GM18526 (cell line): ENCODE results near the gene SLC25A29.

Experiments
- POLR2A ChIP-seq: IDR thresholded peaks from 3 replicates; pipeline ENCODE4 v1.6.1; 2011; ENCODE audit not compliant: insufficient read length; ENCODE audit errors: extremely low read depth

Gene SLC25A29

GRCh38 chr14:100302616-100303015 lies 3.6 kb downstream of the SLC25A29 start:
- no peak for TF ChIP-seq POLR2A

DNA sequence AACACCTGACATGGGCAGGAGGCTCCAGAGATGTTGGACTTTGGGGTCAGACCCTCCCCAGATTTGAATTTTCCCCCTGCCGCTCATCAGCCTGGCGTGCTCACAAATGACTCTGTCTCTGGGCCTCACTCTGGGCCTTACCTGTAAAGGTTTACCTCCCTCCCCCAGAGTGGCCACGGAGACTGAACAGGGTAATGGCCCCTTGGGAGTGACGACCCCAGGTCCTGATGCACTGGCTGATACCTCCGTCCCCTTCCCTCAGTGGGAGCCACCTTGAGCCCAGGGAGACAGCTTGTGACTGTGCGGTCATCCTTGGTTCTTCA lies 7.0 kb downstream of the SLC25A29 start:
- no peak for TF ChIP-seq POLR2A

DNA sequence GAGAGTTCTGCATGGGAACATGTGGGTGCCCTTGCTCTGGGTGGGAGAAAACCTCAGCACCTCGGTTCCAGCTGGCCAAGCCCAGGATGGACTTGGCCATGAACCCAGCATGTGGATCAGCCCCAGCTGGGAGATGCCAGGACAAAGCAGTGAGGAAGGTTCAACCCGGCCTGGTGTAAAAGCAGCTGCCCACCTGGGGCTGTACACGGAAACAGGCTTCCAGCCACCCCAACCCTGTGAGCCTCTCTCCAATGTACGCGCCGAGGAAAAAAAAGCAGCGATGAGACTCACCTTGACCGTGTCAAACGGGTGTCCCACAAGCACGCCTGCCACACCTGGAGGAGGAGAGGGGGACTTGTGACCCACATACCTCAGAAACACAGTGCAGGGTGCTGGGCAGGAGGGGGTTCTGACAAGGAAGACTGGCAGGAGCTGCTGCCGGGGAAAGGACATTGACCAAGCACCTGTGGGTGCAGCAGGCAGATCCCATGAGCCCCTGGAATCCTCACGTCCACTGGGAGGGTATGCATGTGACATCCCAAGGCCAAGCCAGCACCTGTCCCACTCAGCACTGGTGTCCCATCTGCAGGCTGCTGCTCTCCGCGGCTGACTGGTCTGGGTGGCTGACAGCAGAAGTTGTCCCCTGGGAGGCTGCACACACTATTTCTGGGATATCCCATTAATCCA lies 7.5 kb downstream of the SLC25A29 start:
- TF ChIP-seq POLR2A: no peak

GRCh38 chr14:100297320-100298300 lies 8.6 kb downstream of the SLC25A29 start:
- TF ChIP-seq POLR2A: no peak

DNA sequence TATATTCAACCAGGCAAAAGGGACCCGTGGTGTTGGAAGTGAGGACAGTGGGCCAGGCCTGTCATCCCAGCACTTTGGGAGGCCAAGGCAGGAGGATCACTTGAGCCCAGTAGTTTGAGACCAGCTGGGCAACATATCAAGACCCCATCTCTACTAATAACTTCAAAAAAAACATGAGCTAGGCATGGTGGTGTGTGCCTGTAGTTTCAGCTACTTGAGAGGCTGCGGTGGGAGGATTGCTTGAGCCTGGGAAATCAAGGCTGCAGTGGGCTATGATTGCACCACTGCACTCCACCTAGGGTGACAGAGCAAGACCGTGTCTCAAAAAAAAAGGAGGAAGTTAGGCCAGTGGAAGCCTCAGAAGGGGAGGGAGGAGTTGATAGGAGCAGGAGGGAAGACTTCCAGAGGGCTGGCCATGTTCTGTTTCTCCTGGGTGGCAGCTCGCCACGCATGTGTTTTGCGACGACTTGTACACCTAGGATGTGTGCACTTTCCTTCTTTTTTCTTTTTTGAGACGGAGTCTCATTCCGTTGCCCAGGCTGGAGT lies 10.1 kb downstream of the SLC25A29 start:
- TF ChIP-seq POLR2A: no peak

- TF ChIP-seq POLR2A: no peak
These were observed 10.7 kb downstream of the SLC25A29 start for GRCh38 chr14:100295376-100296105.

DNA sequence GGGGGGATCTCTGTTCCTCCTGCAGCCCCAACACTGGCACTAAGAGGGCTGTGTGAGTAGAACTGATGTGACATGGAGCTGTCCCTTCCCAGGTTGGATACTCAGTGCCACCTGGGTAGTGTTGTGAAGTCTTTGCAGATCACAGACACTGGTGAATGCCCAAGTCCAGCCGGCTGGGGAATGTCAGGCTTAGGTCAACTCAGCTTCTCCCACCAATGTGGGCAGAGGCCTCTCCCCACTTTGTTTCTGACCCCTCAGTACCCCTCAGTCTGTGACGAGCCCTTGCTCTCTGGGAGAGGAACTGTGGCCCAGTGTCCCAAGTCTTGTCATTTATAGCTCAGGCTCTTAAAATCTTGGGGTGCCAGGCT lies 11.3 kb downstream of the SLC25A29 start:
- TF ChIP-seq POLR2A: no peak

DNA sequence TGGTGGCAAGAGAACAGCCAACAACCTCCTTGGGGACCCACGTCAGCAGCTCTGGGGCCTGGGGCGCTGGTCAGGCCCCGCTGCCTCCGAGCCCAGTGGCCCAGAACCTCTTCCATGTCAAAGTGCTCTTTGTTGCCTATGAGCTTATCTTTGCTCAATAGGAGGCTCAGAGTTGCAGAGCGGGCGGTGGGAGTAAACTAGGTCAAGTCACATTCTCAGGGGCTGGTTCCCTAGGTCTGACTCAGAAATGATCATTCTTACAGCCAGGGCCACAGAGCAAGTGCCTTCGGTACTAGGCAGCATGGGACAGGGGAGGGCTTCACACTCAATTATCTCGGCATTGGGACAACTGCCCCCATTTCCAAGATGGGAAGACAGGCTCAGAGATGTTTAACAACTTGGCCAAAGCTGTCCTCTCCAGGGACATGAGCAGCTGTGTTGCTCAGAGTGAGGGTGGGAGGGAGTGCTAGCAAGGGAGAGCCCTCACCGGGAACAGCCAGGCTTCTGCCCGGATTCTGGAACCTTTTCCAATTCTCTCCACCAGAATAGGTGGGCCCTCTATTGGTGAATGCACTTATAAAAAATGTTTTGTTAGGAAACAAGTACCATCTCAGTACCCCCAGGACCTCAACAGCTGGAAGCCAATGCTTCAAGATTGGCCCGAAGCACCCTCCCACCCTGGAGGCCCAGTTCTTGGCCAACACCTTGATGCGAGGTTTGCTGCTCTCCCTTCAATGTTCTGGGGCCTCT lies 11.9 kb downstream of the SLC25A29 start:
- no peak for TF ChIP-seq POLR2A

GRCh38 chr14:100293497-100294212 lies 12.6 kb downstream of the SLC25A29 start:
- no peak for TF ChIP-seq POLR2A

DNA sequence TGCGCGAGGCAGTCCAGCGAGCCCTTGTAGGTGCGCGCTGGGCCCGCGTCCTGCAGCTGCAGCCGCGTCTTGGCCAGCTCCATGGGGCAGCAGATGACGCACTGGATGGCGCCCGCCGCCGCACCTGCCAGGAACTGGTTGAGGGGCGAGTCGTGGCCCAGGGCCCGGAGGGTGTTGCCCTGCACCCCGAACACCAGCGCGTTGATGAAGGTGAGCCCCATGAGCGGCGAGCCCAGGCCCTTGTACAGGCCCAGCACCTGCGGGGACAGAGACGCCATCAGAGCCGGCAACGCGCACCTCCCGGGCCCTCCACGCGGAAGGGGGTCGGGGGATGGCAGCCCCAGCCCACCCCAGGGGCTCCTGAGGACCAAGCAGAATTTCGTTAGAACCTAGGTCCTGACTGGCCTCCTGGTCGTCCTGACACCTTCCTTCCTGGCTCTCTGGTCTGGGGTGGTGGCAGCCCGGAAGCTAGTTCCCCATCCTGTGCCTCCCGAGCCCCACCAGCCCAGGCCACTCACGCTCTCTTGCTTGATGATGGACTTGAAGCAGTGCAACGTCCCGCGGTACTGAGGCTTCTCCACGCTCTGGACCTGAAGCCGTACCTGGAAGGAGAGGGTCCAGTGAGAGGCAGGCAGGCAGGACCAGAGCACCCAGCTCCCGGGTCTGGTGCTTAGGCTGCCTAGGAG lies 13.3 kb downstream of the SLC25A29 start:
- TF ChIP-seq POLR2A: no peak

- no peak for TF ChIP-seq POLR2A
These were observed 13.9 kb downstream of the SLC25A29 start for GRCh38 chr14:100292301-100292775.

GRCh38 chr14:100291305-100292075 lies 14.8 kb downstream of the SLC25A29 start:
- no peak for TF ChIP-seq POLR2A
